ENCODE measurements around the gene C1orf174. TPM values are rescaled to one million over a fixed set of nuclear protein-coding genes. Genes with fewer than 3 reads are reported as not detected.
"Not testable (repeated sequence)": the region's sequence is repeated elsewhere in the genome, so short reads cannot be mapped to it uniquely, and the experiment has no call there.

Gene C1orf174
- polyA plus RNA-seq, 1 donor = 37.9 TPM

- no peak for DNase-seq
Observed at GRCh38 chr1:3928586-3928985, 28.5 kb upstream of the C1orf174 start.

DNA sequence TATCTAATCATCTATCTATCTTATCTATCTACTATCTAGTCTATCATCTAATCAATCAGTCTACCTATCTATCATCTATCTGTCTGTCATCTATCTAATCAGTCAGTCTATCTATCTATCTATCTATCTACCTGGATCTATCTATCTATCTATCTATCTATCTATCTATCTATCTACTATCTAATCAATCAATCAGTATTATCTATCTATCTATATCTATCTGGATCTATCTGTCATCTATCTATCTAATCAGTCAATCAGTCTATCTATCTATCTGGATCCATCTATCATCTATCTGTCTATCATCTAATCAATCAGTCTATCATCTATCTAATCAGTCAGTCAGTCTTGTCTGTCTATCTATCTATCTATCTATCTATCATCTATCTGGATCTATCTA, 26.9 kb upstream of the C1orf174 start:
- no peak for DNase-seq

- no peak for DNase-seq
Observed at GRCh38 chr1:3925762-3926161, 25.7 kb upstream of the C1orf174 start.

- no peak for DNase-seq
Observed at GRCh38 chr1:3925256-3925655, 25.2 kb upstream of the C1orf174 start.

DNA sequence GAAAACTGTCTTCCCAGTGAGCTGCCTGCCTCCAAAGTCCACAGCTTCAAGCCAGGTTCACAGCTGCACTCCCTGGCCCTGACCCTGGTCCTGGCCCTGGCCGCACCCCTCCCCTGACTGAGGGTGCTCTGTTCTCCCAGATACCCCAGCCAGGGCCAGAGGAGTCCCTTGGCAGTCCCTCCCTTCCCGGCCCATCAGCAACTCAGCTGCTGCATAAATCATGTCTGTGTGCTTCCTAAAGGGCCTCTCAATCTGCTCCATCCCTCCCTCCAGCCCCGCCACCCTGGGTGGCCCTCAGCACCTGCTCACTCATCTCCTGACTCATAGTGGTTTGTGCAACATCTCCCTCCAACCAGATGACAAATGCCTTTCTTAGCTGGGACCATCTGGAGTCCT, 24.8 kb upstream of the C1orf174 start:
- no peak for DNase-seq

- no peak for DNase-seq
Observed at GRCh38 chr1:3924186-3924824, 24.2 kb upstream of the C1orf174 start.

GRCh38 chr1:3923378-3924185, 23.5 kb upstream of the C1orf174 start:
- DNase-seq = no peak

DNA sequence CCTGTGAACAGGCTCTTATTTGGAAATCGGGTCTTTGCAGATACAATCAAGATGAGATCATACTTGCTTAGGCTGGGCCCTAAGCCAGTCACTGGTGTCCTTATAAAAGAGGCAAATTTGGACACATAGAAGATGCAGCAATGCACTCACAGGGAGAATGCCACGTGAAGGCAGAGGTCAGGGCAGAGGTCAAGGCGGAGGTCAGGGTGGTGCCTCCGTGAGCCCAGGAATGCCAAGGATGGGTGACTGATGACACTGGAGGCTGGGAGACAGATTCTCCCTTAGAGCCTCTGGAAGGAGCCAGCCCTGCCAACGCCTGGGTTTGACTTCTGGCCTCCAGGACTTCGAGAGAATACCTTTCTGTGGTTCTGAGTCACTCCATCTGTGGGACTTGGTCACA, 22.8 kb upstream of the C1orf174 start:
- no peak for DNase-seq

GRCh38 chr1:3922201-3922725, 22.2 kb upstream of the C1orf174 start:
- no peak for DNase-seq

DNA sequence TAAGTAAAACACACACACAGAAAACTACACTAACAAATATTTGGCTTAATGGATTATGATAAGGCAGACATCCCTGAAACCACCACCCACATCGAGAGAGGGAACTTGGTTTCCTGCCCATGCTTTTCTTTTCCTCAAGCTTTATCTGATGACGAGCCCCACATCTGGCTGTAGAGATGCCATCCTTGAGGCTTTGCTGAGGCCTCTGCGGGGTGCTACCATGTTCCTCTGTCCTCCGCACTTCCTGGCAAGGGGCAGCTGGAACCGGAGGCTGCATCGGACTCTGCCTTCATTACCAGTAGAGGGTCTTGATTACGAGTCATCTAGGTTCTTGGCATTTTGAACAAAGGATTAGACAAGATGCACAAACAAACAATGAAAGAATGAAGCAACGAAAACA, 21.7 kb upstream of the C1orf174 start:
- no peak for DNase-seq

GRCh38 chr1:3919706-3920105, 19.6 kb upstream of the C1orf174 start:
- no peak for DNase-seq

- no peak for DNase-seq
Observed at GRCh38 chr1:3918966-3919611, 19.0 kb upstream of the C1orf174 start.

DNA sequence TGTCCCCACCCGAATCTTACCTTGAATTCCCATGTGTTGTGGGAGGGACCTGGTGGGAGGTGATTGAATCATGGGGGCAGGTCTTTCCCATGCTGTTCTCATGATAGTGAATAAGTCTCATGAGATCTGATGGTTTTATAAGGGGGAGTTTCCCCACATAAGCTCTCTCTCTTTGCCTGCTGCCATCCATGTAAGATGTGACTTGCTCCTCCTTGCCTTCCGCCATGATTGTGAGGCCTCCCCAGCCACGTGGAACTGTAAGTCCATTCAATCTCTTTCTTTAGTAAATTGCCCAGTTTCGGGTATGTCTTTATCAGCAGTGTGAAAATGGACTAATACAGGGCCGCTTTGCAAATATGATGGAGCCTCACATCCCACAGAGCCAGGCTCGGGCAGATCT, 18.3 kb upstream of the C1orf174 start:
- not testable (repeated sequence) for DNase-seq

DNA sequence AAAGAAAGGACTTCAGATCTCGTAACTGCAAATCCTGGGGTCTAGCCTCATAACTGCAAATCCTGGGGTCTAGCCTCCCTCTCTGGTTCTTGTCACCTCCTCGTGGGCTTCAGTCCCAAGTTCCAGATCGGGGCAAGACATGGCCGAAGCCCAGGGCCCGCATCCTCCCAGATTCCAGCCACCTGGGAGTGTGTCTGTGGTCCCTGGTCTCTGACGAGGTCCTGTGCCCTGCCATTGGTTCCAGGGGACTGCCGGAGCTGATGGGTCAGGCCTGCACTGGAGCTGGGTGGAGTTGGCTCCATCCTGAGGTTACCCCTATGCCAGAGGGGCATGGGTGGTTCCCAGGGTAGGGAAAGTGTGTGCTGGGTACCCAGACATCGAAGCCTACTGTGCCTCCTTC, 17.7 kb upstream of the C1orf174 start:
- DNase-seq = no peak

DNA sequence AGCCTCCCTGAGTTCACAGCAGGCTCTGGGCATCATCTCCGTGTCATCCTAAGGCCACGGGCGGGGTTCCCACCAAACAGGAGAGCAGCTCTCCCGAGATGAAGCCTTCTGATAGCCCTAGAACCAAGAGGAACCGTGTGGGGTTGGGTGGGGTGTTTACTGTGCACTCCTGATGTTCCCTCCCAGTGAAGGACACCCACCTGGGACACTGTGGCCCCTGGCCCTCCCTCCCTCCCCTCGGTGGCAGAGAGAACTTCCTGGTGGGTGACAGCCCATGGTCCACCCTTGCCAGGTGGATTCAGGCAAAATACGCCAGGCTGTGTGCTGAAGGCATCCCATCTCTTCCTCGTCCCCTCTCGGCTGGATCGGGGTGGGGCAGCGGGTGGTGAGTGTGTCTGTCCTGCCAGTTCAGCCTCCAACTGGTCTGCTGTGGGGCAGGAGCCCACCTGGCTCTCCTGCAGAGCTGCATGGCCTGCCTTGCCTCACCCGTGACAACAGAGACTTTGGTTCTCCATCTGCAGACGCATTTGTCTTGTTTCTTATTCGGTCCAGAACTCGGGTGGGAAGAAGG, 15.6 kb upstream of the C1orf174 start:
- no peak for DNase-seq

GRCh38 chr1:3914911-3915310, 14.8 kb upstream of the C1orf174 start:
- DNase-seq = no peak

- DNase-seq = no peak
Observed at GRCh38 chr1:3914331-3914851, 14.3 kb upstream of the C1orf174 start.

GRCh38 chr1:3912809-3913685, 13.0 kb upstream of the C1orf174 start:
- DNase-seq = no peak

- DNase-seq = no peak
Observed at GRCh38 chr1:3911981-3912808, 12.1 kb upstream of the C1orf174 start.

Data from left kidney (tissue), 2 donors.